Breast epithelium (tissue), 3 donors: Measurements from ENCODE around the gene BRD1.

ENCODE experiments used
- CTCF ChIP-seq, 3 donors: fragments of 450-650 bp; IDR thresholded peaks; one replicate each; pipeline ENCODE4 v1.5.1; 2016 to 2017; ENCODE audit warnings: antibody characterized with exemption in 3 of 3, mild to moderate bottlenecking in 3 of 3, moderate library complexity in 3 of 3
- POLR2A ChIP-seq: fragments of 450-650 bp; IDR thresholded peaks from one replicate; pipeline ENCODE4 v1.6.1; 2016; ENCODE audit warnings: antibody characterized with exemption, mild to moderate bottlenecking, moderate library complexity
- POLR2AphosphoS5 ChIP-seq, 3 donors: sonication (generic); formaldehyde crosslinking; IDR thresholded peaks; one replicate each; pipeline ENCODE4 v1.6.1; 2017; ENCODE audit warnings: antibody characterized with exemption in 3 of 3

GRCh38 chr22:49785046-49785521 lies 42.6 kb downstream of the BRD1 start:
- TF ChIP-seq CTCF (IDR thresholded peaks at IDR 0.05), result no peak
- TF ChIP-seq POLR2AphosphoS5 (IDR thresholded peaks at IDR 0.05), result no peak
- TF ChIP-seq POLR2A, result no peak
